Measurements from ENCODE around the gene FBXO45.

GRCh38 chr3:196519718-196520082, 48.8 kb upstream of the FBXO45 start:
- TF ChIP-seq CTCF (IDR thresholded peaks at IDR 0.05) (no peak), POLR2AphosphoS5 (IDR thresholded peaks at IDR 0.05) (no peak), POLR2A (IDR thresholded peaks at IDR 0.05) (no peak)
